HepG2 (cell line): ENCODE data around the gene SCYGR5.
A peak's percentile ranks its signal among the peaks of the same experiment; 100 is the strongest.

ENCODE experiments used
- FOXA3 ChIP-seq: IDR thresholded peaks from 2 replicates; pipeline ENCODE4 v1.6.1; 2016; ENCODE audit warnings: missing genetic modification reagents, missing compliant biosample characterization
- IRX3 ChIP-seq: sonication (generic); formaldehyde crosslinking; IDR thresholded peaks from 2 replicates; pipeline ENCODE4 v1.8.1; 2023; ENCODE audit warnings: mild to moderate bottlenecking, low read depth, missing genetic modification reagents, borderline replicate concordance
- SIN3B ChIP-seq: fragments of 150-350 bp; IDR thresholded peaks from 2 replicates; pipeline ENCODE4 v1.6.1; 2014; ENCODE audit warnings: low read length
- SKI ChIP-seq: fragments of 450-650 bp; IDR thresholded peaks from one replicate; pipeline ENCODE4 v1.6.1; 2018; ENCODE audit warnings: mild to moderate bottlenecking; ENCODE audit not compliant: partially characterized antibody
- TAF1 ChIP-seq: sonication (generic); formaldehyde crosslinking; IDR thresholded peaks from 2 replicates; pipeline ENCODE4 v1.4.0; 2020; ENCODE audit warnings: missing genetic modification reagents
- TEF ChIP-seq: sonication (generic); formaldehyde crosslinking; IDR thresholded peaks from 2 replicates; pipeline ENCODE4 v1.5.0; 2020; ENCODE audit warnings: missing genetic modification reagents
- ZFP82 ChIP-seq: sonication (generic); formaldehyde crosslinking; IDR thresholded peaks from 2 replicates; pipeline ENCODE4 v1.5.1; 2020; ENCODE audit warnings: mild to moderate bottlenecking, missing genetic modification reagents, borderline replicate concordance

GRCh38 chr2:227706859-227707258 lies 40.3 kb downstream of the SCYGR5 start:
- TF ChIP-seq SIN3B = no peak
- peak; percentile 43 for TF ChIP-seq FOXA3 (CRISPR knock-in tag)
- no peak for TF ChIP-seq TAF1
- no peak for TF ChIP-seq ZFP82
- TF ChIP-seq IRX3 = no peak
- no peak for TF ChIP-seq TEF (CRISPR knock-in tag)
- TF ChIP-seq SKI = no peak
